ENCODE data around the gene IRF7.

IRF7 gene

DNA sequence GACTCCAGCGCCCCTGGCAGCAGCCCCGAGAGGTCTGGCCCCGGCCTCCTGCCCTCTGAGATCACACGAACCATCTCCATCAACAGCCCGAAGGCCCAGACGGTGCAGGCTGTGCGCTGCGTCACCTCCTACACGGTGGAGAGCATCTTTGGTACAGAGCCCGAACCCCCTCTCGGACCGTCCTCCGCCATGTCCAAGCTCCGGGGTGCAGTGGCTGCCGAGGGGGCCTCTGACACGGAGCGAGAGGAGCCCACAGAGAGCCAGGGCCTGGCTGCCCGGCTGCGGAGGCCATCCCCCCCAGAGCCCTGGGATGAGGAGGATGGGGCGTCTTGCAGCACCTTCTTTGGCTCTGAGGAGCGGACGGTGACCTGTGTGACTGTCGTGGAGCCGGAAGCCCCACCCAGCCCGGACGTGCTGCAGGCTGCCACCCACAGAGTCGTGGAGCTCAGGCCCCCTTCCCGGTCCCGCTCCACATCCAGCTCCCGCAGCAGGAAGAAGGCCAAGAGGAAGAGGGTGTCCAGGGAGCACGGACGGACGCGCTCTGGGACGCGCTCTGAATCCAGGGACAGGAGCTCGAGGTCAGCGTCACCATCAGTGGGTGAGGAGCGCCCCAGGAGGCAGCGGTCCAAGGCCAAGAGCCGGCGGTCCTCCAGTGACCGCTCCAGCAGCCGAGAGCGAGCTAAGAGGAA, 7.6 kb downstream of the IRF7 start:
- no peak for DNase-seq (ENCODE audit: low read depth)

- DNase-seq (ENCODE audit: low read depth) = no peak
Observed at GRCh38 chr11:607020-607780, 8.6 kb downstream of the IRF7 start.

DNA sequence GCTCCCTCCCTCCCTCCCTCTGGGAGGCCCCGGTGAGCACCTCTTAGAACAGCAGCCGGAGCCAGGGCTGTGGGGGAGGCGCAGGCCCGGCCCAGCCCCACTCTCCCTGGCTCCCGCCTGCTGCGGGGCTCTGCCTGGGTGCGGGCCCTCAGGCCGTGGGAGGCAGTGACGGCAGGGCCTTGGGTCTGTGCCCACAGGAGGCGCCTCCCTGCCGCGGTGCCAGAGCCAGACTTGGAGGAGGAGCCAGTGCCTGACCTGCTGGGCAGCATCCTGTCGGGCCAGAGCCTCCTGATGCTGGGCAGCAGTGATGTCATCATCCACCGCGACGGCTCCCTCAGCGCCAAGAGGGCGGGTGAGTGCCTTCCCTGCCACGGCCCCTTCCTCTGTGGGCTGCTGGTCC, 9.5 kb downstream of the IRF7 start:
- DNase-seq (ENCODE audit: low read depth) = no peak

DNA sequence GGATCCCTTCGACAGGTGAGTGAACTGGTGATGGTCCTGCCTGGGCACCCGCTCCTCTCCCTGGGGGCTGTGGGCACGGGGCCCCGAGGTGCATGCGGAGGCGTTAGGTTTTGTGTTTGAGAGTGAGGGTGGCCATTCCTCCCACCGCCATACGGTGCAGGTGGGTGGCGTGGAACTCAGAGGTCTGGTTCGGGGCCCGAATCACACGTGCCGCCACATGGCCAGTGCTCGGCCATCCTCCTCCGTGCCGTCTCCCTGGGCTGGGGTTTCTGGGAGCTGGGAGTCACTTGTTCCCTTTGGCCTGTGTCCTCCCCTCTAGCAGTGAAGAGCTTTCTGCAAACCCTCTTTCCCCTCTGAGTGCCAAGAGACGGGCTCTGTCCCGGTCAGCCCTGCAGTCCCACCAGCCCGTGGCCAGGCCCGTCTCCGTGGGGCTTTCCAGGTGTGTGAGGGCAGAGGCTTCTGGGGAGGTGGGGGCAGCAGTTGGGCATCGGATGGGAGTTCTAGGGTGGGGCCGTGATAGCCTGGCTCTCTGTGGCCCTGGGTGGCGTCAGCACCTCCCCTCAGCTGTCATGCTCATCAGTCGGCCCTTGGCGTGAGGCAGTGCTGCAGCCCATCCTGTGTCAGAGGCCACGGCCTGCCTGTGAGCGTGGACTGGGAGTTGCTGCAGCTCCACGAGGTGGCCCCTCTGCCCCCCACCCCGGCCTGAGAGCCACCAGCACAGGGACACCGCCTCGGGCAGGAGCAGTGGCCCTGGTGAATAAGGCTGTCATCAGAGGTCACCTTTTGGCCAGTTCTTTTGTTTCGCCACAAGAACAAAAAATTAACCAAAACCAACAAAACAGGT, 10.2 kb downstream of the IRF7 start:
- no peak for DNase-seq (ENCODE audit: low read depth)

GRCh38 chr11:603154-603553, 12.6 kb downstream of the IRF7 start:
- no peak for DNase-seq (ENCODE audit: low read depth)

GRCh38 chr11:601573-602245, 14.0 kb downstream of the IRF7 start:
- DNase-seq (ENCODE audit: low read depth) = no peak

GRCh38 chr11:598005-598680, 17.6 kb downstream of the IRF7 start:
- DNase-seq (ENCODE audit: low read depth) = no peak

- no peak for DNase-seq (ENCODE audit: low read depth)
Observed at GRCh38 chr11:597166-597725, 18.5 kb downstream of the IRF7 start.

DNA sequence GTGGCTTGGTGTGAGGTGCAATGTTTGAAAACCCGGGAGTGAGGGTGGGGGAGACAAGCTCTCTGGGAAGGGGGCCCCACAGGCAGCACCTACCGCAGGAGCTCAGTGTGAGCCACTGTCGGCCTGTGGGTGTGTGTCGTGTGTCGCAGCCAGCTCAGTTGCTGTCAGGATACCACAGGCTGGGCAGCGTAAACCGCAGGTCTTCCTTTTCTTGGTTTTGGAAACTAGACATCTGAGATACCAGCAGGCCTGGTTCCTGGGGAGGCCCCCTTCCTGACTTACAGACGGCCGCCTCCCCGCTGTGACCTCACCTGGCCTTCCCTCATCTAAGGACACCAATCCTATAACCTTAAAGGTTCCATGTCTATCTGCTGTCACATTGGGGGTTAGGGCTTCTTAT, 19.4 kb downstream of the IRF7 start:
- no peak for DNase-seq (ENCODE audit: low read depth)

- DNase-seq (ENCODE audit: low read depth) = no peak
Observed at GRCh38 chr11:595400-595799, 20.4 kb downstream of the IRF7 start.

DNA sequence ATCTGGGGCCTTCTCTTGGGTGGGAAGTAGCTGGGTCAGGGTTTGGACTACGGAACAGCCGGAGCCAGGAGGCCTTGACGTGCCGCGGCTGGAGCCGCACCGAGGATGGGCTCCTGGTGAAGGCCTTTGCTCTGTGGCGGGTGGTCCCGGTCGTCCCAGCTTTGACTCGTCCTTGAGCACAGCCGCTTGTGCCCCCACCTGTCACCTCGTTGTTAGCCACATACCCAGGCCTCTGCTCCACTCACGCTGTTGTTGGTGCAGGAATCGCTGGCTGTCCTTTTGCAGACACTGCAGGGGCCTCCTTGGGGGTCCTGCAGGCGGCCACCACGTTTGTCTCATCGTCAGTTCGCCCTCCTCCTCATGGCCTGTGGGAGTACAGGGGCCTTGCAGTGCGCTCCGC, 22.4 kb downstream of the IRF7 start:
- DNase-seq (ENCODE audit: low read depth) = no peak

DNA sequence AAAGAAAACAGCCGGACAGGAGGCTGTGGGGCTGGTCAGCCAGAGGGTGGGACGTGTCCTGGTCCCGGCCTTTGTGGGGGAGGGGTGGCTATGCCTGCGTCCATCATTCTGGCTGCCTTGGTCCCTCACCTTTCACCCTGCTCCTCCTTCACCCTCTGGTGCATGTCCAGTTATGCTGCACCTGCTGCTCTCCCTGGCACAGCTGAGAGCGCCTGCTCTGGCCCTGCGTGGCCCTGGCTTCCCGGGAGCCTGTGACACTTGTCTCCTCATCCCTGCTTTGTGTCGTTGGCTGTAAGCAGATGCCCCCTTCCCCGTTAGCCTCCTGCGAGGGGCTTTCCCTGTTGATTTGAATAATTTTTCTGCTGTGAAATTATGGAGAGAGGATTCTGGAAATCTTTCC, 22.8 kb downstream of the IRF7 start:
- no peak for DNase-seq (ENCODE audit: low read depth)

- no peak for DNase-seq (ENCODE audit: low read depth)
Observed at GRCh38 chr11:592501-592900, 23.2 kb downstream of the IRF7 start.

- DNase-seq (ENCODE audit: low read depth) = no peak
Observed at GRCh38 chr11:590997-591396, 24.8 kb downstream of the IRF7 start.

- no peak for DNase-seq (ENCODE audit: low read depth)
Observed at GRCh38 chr11:589798-590197, 26.0 kb downstream of the IRF7 start.

DNA sequence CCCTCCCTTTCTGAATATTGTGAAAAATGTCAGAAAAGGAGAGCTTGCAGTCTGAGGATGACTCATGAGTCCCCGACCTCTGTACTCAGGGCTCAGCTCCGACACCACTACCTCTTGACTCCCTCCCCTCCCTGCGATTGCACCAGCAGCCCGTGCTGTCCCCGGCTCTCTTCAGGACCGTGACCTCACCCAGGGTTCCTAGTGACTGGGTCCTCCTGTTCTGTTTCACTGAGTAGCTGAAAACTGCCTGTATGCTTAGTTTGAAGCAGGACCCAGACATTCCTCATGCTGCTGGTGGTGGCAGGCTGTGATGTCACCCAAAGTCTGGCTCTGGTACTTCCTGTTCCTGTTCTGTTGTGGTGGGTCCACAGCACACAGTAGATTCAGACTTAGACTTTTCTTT, 27.8 kb downstream of the IRF7 start:
- DNase-seq (ENCODE audit: low read depth) = peak; percentile 42

DNA sequence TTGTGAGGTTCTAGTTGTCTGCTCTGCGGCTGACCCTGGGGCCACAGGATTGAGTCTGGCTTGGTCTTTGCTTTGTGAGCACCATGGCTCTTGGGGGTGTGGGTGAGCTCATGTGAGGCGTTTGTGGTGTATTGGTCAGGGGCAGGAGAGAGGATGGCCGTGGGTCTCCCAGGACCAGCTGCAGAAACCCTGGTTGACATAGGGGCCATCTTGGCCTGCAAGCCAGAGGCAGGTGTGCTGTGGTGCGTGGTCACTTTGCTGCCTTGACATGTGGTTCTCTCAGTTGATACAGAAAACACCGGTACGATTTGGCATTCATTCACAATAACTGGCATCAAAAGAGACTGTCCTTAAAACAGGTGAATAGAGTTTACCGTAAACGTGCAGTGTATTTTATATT, 28.2 kb downstream of the IRF7 start:
- no peak for DNase-seq (ENCODE audit: low read depth)

DNA sequence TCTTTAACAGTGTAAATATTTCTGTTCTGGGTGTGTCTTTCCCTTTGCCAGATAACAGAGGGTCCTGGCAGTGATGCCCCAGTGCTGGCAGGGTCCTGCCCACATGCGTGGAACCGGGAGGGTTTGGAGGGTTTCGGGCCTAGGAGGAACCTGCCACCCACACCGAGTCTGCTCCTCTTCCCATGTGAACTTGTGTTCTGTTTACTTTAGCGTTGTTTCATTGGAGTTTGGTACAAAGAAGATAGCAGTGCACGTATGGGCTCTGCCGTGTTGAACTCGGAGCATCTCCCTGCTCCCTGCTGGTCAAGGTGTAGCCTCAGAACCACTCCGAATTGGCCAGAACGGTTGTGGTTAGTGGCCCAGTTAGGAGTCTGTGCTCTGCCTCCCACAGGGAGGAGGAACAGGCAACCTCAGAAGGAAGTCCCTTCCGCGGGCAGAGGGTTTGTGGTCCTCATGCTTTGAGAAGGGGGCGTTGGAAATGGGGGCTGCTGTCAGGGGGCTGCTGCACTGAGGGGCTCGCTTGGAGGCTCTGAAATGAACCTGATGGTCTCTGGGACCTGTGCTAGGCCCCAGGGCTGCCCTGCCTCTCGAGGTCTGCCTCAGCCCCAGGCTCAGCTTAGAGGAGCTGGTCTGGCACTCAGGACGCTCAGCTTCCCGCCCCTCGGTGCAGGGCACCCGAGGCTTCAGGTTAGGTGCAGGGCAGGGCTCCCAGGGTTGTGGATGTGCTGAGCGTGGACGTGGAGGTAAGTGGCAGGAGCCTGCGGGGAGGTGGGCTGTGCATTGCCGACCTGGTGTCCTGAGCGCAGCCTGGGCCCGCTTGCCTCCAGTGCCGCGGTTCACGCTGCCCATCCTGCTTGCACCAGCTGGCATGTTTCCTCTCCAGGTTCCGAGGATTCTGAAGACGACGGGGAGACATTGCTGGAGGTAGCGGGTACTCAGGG, 29.1 kb downstream of the IRF7 start:
- DNase-seq (ENCODE audit: low read depth) = no peak

DNA sequence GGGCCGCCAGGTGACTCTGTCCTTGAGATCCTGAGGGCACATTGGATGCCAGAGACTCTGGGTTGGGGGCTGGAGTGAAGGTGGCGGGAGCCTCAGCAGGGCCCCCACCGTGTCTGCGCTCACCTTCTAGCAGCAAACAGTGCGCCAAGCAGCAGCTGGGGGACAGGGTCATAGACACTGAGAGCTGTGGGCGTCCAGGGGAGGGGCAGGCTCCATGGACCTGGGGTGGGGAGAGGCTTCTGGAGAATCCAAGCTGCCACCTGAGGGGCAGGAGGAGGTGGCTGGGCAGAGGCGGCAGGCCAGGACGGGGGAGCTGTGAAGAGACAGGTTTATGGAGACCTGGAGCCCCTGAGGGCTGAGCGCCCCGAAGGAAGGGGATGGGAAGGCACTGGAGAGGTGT, 31.5 kb downstream of the IRF7 start:
- DNase-seq (ENCODE audit: low read depth) = no peak

DNA sequence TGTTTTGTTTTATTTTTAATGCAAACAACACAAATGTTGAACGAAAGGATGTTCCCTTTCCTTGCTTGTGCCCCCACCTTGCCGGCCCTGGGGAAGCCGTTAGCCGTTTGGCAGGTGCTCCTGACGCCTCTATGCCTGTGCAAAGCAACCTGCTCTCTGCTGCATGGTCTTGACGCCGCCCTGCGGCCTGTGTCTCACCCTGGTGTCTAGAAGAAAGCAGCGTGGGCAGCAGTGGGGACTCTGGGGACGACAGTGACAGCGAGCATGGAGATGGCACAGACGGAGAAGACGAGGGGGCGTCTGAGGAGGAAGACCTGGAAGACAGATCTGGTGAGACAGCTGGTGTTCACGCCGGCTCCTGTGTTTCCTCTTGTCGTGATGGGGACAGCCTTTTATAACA, 34.0 kb downstream of the IRF7 start:
- DNase-seq (ENCODE audit: low read depth) = no peak

All from activated gamma-delta T cell treated with anti-CD3 and anti-CD28 coated beads, Interleukin-2, amount 50 U/mL, for 16 hours (primary cell).